ENCODE data around the gene TNIK. TPM values are rescaled to one million over a fixed set of nuclear protein-coding genes. Genes with fewer than 3 reads are reported as not detected.
A peak's percentile ranks its signal among the peaks of the same experiment; 100 is the strongest.

TNIK gene
- total RNA-seq, 1 donor from 2014 or later, result 56.6 TPM

DNA sequence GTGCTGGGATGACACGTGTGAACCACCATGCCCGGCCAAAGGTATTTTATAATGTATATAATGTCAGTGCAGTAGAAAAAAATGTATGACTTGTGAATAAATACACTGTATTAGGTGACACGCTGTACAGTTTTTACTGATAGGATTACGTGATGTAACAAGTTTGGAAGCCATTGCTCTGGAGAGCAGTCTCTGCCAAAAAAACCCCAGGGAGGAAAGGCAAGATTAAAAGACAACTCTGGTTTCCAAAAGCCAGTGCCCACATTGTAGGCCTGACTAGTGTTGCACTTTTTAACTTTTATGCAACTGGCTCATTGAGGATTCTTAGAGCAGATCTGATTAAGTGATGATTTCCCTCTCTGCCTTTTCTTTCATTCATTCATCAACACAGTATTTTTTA is 371.7 kb downstream of the TNIK start:
- no peak for DNase-seq

- no peak for DNase-seq
These were observed 373.3 kb downstream of the TNIK start for GRCh38 chr3:171086914-171087313.

DNA sequence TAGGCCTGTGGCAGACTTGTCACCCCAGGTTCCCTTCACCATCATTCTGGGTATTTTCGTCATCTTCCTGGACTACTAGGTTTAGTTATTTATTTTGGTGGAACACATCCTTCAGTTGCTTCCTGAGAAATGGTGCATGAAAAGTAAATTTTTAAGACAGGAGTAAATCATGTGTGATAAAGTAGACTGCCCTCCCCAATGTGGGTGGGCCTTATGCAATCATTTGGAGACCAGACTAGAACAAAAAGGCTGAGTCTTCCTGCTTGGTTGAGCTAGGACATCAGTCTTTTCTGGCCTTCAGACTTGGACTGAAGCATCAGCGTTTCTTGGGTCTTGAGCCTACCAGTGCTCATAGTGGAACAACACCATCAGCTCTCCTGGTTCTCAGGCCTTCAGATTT is 382.9 kb downstream of the TNIK start:
- DNase-seq, result no peak

DNA sequence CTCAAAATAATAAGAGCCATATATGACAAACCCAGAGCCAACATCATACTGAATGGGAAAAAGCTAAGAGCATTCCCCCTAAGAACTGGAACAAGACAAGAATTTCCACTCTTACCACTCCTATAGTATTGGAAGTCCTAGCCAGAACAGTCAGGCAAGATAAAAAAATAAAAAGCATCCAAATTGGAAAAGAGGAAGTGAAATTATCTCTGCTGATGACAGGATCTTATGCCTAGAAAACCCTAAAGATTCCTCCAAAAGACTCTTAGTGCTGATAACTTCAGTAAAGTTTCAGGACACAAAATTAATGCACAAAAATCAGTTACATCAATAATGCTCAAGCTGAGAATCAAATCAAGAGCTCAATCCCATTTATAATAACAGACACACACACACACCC is 387.8 kb downstream of the TNIK start:
- no peak for DNase-seq

DNA sequence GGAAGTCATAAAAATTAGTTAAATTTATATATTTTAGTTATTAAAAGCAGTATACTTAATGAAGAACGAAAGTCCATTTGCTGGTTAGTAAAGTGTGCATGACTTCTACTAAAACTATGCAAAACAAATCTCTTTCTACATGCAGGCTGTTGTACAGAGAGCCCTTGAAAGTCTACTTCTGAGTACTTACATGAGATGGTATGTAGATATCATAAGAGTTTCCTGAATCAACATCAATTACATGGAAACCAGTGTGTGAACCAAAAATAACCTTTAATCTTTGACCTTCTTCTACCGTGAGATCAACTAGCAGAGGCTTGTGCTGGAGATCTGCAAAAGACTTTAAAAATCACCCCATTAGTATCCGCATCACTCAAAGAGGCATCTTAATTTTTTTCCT is 391.5 kb downstream of the TNIK start:
- no peak for DNase-seq

GRCh38 chr3:171066206-171066605 is 394.0 kb downstream of the TNIK start:
- no peak for DNase-seq

DNA sequence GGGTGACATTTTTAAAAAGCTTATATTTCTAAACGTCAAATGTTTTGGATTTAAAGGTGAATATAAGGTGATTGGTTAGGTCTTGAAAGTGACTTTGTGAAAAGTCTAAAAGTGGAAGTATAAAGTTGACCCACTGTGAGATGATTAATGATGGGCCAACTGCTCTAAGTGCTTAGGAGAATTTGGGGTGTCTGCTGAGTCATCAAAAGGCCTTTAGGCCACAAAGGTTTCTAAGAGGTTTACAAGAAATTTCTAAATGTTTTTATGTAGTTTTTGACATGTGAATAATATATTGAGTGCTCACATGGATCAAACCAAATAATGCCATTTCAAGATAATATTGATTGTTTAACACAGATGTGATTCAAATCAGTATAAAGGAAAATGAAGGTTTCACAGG is 394.5 kb downstream of the TNIK start:
- DNase-seq, result no peak

- DNase-seq, result no peak
These were observed 395.7 kb downstream of the TNIK start for GRCh38 chr3:171064461-171064860.

DNA sequence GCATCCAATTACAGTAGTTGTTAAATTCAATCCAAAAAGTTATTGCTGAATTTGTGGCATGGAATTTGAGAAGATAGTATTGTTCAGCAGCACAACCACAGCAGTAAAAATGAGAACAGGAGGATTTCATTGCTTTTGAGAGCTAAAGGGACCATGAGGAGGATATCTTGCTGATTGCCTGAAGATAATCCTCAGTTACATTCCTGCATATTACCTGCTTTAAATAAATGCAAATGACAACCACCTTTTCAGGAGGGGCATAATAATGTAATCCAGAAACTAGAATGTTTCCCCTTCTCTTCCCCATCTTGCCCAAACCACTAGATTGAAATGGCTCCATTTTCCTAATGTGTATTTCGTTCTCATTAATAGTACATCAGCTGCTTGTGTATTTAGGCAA is 398.5 kb downstream of the TNIK start:
- no peak for DNase-seq

- DNase-seq, result no peak
These were observed 400.2 kb downstream of the TNIK start for GRCh38 chr3:171059978-171060377.

DNA sequence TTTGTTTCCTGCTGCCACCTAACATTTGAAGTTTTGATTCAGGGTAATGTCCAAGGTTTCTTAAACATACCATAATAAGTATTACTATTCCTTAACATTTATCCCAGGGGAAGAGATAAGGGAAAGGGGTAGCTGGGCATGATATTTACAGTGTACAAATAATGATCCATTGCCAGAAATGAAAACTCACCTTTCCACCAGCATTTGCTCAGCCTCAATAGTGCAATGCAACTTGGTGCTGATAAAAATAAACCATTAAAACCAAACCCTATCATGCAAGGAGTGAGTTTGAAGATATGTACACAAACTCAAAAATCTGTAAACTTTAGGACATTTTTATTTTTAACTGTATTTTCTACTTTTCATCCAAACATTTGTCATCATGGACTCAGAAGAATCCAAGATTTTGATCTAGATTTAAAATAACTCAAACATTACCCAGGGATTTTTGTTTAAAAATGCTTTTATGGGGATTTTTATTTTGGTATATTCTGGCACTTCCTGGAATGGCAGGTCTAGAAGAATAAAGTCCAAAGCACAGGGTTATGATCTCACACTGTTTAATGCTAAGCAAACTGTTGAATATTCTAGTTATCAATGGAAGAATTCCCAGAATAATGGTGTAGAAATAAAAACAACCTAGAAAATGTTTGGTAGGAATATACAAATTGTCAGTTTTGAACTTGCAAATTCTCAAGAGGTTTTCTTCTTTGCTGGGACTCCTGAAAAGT is 401.2 kb downstream of the TNIK start:
- DNase-seq, result no peak

DNA sequence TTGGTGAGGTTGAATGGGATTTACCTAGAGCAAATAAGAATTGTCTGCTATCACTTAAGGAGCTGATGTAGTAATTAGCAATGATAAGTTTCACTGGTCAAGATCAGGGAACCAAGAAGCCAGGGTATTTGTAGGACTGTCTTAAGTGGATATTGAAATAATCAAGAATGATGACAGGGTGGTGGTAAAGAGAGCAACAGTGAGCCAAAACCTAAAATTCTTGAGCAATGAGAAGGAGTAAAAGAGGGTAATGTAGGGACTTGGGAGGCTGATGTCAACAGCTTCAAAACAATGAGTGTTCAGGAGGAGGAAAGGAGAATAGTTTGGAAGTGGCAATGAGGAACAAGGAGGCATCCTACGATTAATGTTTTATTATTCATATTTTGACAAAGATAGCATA is 402.1 kb downstream of the TNIK start:
- DNase-seq, result no peak

DNA sequence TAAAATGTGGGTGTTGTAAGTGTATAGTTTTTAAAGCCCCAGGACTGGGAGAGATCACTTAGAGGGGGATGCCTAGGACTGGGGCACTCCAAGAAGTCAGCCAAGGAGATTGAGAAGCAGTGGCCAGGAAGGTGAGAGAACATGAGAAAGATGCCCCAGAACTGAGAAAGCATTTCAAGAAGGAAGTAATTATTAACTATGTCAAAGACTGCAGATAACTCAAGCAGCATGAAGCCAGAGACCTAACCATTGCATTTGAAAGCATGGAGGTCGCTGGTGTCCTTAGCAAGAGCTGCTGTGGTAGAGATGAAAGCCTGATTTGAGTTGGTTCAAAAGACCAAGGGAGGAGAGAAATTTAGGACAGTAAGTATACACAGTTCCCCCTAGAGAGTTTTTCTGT is 403.1 kb downstream of the TNIK start:
- no peak for DNase-seq

GRCh38 chr3:171056528-171056927 is 403.7 kb downstream of the TNIK start:
- DNase-seq, result no peak

GRCh38 chr3:171055336-171056178 is 404.6 kb downstream of the TNIK start:
- DNase-seq, result no peak

- no peak for DNase-seq
These were observed 405.3 kb downstream of the TNIK start for GRCh38 chr3:171054921-171055320.

DNA sequence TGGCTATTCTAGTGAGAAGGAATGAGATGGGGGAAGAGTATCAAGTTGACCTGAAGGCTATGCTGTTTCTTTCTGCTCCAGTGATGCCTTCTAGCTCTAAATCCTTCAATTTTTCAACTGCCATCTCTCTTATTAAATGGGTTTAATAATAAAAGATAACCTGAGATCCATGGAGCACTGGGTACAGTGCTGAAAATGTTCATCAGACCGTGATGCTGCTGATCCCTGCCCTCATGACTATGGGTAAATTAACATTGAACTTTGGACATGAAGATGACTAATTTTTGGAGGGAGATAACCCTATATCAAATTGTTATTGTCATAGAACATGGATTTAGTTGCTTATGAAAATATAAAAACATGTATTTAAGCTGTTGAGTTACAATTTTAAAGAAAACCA is 406.0 kb downstream of the TNIK start:
- DNase-seq, result no peak

GRCh38 chr3:171049861-171050444 is 410.3 kb downstream of the TNIK start:
- DNase-seq, result peak; percentile 70

DNA sequence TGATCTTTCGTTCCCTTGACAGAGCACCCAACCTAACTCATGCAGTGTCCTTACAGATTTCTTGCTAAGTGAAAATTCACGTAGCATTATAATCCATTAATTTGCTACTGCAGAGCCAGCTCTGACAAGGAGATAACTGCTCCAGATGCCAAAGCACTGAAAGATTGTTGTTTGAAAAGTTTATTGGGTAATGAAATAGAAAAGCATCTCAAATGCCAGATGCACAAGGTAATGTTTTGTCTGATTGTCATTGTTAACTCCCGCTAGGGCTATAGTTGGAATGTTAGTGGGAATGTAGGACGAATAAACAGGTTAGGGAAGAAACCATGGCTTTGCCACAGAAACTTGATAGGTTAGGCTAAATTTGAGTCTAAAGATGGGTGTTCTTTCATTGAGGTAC is 413.4 kb downstream of the TNIK start:
- DNase-seq, result no peak

- DNase-seq, result no peak
These were observed 415.1 kb downstream of the TNIK start for GRCh38 chr3:171044835-171045793.

DNA sequence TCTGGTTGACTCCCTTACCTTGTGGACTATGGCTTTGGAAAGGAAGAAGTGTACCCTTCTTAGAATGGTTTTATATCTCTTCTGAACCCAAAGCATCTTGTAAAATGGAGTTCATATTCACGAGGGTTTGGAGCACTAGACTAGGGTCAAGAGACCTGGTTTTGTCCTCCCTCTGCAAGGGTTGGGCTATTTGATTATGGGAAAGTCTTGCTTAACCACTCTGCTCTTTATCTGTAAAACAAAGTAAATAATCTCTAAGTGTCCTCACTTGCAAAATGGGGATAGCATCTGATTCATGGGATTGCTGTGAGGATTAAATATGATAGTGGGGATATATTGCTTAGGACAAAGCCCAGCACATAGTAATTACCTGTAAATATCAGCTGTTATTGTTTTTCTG is 415.8 kb downstream of the TNIK start:
- no peak for DNase-seq

GRCh38 chr3:171039674-171040073 is 420.5 kb downstream of the TNIK start:
- DNase-seq, result peak; percentile 62

Data from tongue (tissue), 2 donors.